ENCODE measurements around the gene ANKS1B.
"Not testable (repeated sequence)": the region's sequence is repeated elsewhere in the genome, so short reads cannot be mapped to it uniquely, and the experiment has no call there.

The ANKS1B gene

GRCh38 chr12:99984271-99985128, at the start of gene ANKS1B:
Gene ANKS1B (minus strand): TSS chr12:99984936. CDS start chr12:99984237, 699 bp downstream.
- DNase-seq (ENCODE audit: low spot score): no peak

GRCh38 chr12:100031836-100032235, 47.1 kb upstream of the ANKS1B start:
- no peak for DNase-seq (ENCODE audit: low spot score)

- no peak for DNase-seq (ENCODE audit: low spot score)
Observed at GRCh38 chr12:100027671-100028070, 42.9 kb upstream of the ANKS1B start.

- DNase-seq (ENCODE audit: low spot score): no peak
Observed at GRCh38 chr12:100026241-100026640, 41.5 kb upstream of the ANKS1B start.

DNA sequence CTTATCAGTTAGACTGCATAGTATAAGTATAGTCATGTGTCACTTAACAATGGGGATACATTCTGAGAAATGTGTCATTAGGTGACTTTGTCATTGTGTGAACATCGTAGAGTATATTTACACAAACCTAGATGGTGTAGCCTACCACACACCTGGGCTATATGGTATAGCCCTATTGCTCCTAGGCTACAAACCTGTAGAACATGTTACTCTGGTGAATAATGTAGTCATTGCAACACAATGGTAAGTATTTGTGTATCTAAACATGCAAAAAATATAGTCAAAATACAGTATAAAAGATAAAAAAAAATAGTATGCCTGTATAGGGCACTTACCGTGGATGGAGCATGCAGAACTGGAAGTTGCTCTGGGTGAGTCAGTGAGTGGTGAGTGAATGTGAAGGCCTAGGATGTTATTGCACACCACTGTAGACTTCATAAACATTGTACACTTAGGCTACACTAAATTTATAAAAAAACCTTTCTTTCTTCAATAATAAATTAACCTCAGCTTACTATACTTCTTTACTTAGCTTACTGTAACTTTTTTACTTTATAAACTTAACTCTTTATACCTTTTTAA, 40.3 kb upstream of the ANKS1B start:
- DNase-seq (ENCODE audit: low spot score): no peak

GRCh38 chr12:100020370-100020769, 35.6 kb upstream of the ANKS1B start:
- DNase-seq (ENCODE audit: low spot score): no peak

DNA sequence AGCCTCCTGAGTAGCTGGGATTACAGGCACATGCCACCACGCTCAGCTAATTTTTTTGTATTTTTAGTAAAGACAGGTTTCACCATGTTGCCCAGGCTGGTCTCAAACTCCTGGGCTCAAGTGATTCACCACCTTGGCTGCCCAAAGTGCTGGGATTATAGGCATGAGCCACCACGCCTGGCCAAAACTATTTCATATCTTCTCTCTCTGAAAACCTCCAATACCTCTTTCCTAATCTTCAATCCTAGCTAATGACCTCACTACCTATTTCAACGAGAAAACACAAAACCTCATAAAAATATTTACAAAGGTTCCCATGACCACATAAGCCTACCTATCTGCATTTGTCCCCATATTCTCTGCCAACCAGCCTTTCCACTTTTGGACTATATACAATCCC, 32.3 kb upstream of the ANKS1B start:
- no peak for DNase-seq (ENCODE audit: low spot score)

- not testable (repeated sequence) for DNase-seq (ENCODE audit: low spot score)
Observed at GRCh38 chr12:100016304-100016703, 31.6 kb upstream of the ANKS1B start.

- DNase-seq (ENCODE audit: low spot score): not testable (repeated sequence)
Observed at GRCh38 chr12:100005846-100006245, 21.1 kb upstream of the ANKS1B start.

GRCh38 chr12:99997806-99998205, 13.1 kb upstream of the ANKS1B start:
- DNase-seq (ENCODE audit: low spot score): no peak

GRCh38 chr12:99996095-99996494, 11.4 kb upstream of the ANKS1B start:
- no peak for DNase-seq (ENCODE audit: low spot score)

- no peak for DNase-seq (ENCODE audit: low spot score)
Observed at GRCh38 chr12:99985631-99986030, 895 bp upstream of the ANKS1B start.

DNA sequence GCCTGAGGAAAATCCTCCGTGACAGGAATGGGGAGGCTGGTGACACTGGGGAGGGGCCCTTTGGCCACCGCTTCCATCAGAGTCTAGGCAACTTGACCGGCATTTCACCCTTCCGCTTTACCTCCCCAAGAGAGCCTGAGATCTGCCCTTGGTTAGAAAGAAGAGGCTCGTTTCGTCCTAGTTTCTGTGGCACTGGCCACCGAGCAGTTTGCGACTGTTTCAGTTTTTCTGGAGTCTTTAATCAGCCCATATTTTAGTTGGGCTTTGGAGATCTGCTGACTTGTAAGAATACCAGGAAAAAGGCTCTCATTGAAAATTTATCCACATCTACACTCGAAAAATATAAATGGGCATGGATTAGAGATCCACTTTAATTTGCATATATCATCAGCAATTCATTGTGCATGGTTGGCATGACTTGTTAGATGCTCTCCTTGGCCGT, 414 bp upstream of the ANKS1B start:
- no peak for DNase-seq (ENCODE audit: low spot score)

GRCh38 chr12:99983456-99984258, 1.1 kb downstream of the ANKS1B start:
- DNase-seq (ENCODE audit: low spot score): no peak

GRCh38 chr12:99981639-99982190, 3.0 kb downstream of the ANKS1B start:
- no peak for DNase-seq (ENCODE audit: low spot score)

- no peak for DNase-seq (ENCODE audit: low spot score)
Observed at GRCh38 chr12:99979471-99979870, 5.3 kb downstream of the ANKS1B start.

DNA sequence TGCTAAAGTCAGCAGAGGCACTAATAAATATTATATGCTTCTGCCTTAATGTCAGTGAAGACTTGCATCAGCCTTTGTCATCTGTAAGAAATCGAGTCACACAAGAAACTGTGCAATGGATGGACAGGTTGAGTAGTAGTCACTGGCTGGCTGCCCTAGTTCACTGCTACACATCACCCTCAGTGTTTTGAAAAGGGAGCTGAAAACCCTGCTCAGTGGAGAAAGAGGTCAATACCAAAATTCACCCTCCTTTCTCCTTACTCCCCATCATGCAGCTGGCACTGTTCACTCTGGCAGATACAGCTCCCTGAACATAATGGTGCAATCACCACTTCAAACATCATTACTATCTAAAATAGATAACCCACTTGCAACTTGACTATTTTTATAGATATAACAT, 6.6 kb downstream of the ANKS1B start:
- DNase-seq (ENCODE audit: low spot score): no peak

GRCh38 chr12:99977550-99977949, 7.2 kb downstream of the ANKS1B start:
- DNase-seq (ENCODE audit: low spot score): no peak

- DNase-seq (ENCODE audit: low spot score): no peak
Observed at GRCh38 chr12:99976762-99977161, 8.0 kb downstream of the ANKS1B start.

DNA sequence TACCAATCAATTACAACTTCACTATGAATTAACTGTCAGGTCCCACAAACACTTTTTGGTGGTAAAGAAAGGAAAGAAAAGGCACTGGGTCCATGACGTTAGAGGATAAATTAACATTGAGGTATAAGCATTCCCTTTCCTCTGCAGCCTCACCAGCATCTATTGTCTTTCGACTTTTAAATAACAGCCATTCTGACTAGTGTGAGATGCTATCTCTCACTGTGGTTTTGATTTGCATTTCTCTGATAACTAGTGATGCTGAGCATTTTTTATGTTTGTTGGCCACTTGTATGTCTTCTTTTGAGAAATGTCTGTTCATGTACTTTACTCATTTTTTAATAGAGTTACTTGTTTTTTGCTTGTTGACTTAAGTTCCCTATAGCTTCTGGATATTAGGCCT, 9.4 kb downstream of the ANKS1B start:
- DNase-seq (ENCODE audit: low spot score): no peak

GRCh38 chr12:99974146-99974545, 10.6 kb downstream of the ANKS1B start:
- DNase-seq (ENCODE audit: low spot score): no peak

- DNase-seq (ENCODE audit: low spot score): no peak
Observed at GRCh38 chr12:99966429-99966828, 18.3 kb downstream of the ANKS1B start.
